Measurements from ENCODE around the gene BABAM1. TPM values are rescaled to one million over a fixed set of nuclear protein-coding genes. Genes with fewer than 3 reads are reported as not detected.
A peak's percentile ranks its signal among the peaks of the same experiment; 100 is the strongest.

BABAM1 gene
- total RNA-seq, 1 donor from 2014 or later: 41.0 TPM

GRCh38 chr19:17300992-17301619 is 33.9 kb downstream of the BABAM1 start:
- ATAC-seq: no peak
- DNase-seq (ENCODE audit: low spot score): no peak

- DNase-seq (ENCODE audit: low spot score) (no peak), ATAC-seq (no peak)
Observed at GRCh38 chr19:17302391-17303166, 35.3 kb downstream of the BABAM1 start.

- ATAC-seq: peak; percentile 74
- DNase-seq (ENCODE audit: low spot score): peak; percentile 98
Observed at GRCh38 chr19:17303167-17303939, 36.1 kb downstream of the BABAM1 start, which contains the start of gene ABHD8. Gene ABHD8 (minus strand): TSS chr19:17303425. CDS start chr19:17301616, 1,809 bp downstream.

- no peak for ATAC-seq
Observed at GRCh38 chr19:17303940-17304267, 36.7 kb downstream of the BABAM1 start.

GRCh38 chr19:17304386-17305215 is 37.4 kb downstream of the BABAM1 start:
- DNase-seq (ENCODE audit: low spot score): no peak
- no peak for ATAC-seq

More at GRCh38 chr19:17303940-17304267, 36.7 kb downstream of the BABAM1 start:
- DNase-seq (ENCODE audit: low spot score): no peak

GRCh38 chr19:17305216-17305516 is 37.9 kb downstream of the BABAM1 start:
- ATAC-seq (no peak), DNase-seq (ENCODE audit: low spot score) (no peak)

- DNase-seq (ENCODE audit: low spot score): peak; percentile 99
- peak; percentile 69 for ATAC-seq
Observed at GRCh38 chr19:17305517-17306284, 38.5 kb downstream of the BABAM1 start, which contains the start of gene MRPL34. Gene MRPL34 (plus strand): TSS chr19:17305872. CDS start chr19:17305893, 21 bp downstream.

GRCh38 chr19:17306285-17306714 is 39.1 kb downstream of the BABAM1 start:
- ATAC-seq: peak; percentile 0
- peak; percentile 70 for DNase-seq (ENCODE audit: low spot score)

- DNase-seq (ENCODE audit: low spot score): no peak
- ATAC-seq: no peak
Observed at GRCh38 chr19:17307876-17308377, 40.7 kb downstream of the BABAM1 start.

GRCh38 chr19:17309198-17309964 is 42.1 kb downstream of the BABAM1 start, which contains the start of gene DDA1:
Gene DDA1 (plus strand): TSS chr19:17309563. CDS start chr19:17309655, 92 bp downstream.
- ATAC-seq (peak; percentile 76), DNase-seq (ENCODE audit: low spot score) (peak; percentile 99)

- DNase-seq (ENCODE audit: low spot score): no peak
- ATAC-seq: no peak
Observed at GRCh38 chr19:17309965-17310461, 42.8 kb downstream of the BABAM1 start.

- ATAC-seq: no peak
- no peak for DNase-seq (ENCODE audit: low spot score)
Observed at GRCh38 chr19:17311455-17312188, 44.4 kb downstream of the BABAM1 start.

GRCh38 chr19:17312189-17313113 is 45.2 kb downstream of the BABAM1 start:
- no peak for ATAC-seq
- no peak for DNase-seq (ENCODE audit: low spot score)

GRCh38 chr19:17314007-17314593 is 46.9 kb downstream of the BABAM1 start:
- no peak for DNase-seq (ENCODE audit: low spot score)
- no peak for ATAC-seq

GRCh38 chr19:17318966-17319365 is 51.7 kb downstream of the BABAM1 start:
- ATAC-seq (no peak), DNase-seq (ENCODE audit: low spot score) (no peak)

GRCh38 chr19:17319473-17320238 is 52.4 kb downstream of the BABAM1 start:
- DNase-seq (ENCODE audit: low spot score): no peak
- ATAC-seq: no peak
